IMR-90 (cell line): Measurements from ENCODE around the gene PHACTR2. TPM values are rescaled to one million over a fixed set of nuclear protein-coding genes. Genes with fewer than 3 reads are reported as not detected.

ENCODE experiments used
- ATAC-seq: fragments of 200-7000 bp; cut with Tn5 transposase; 2 replicates; pipeline ENCODE4 v1.9.1; 2020; ENCODE audit warnings: low read depth, mild to moderate bottlenecking, moderate library complexity
- BruUV-seq: library from RNA; stranded (reverse); fragments of 400-500 nt; replicated peaks from 2 replicates; lab custom pipeline; 2021; lab: Mats Ljungman, UMichigan
- CTCF ChIA-PET: fragments of 300-600 bp; formaldehyde crosslinking; extraction: SDS; loops from one replicate; lab custom pipeline; 2021; ENCODE audit warnings: antibody characterized with exemption; lab: Yijun Ruan, JAX
- POLR2A ChIA-PET: fragments of 300-600 bp; sonication (Branson Sonifier 250); formaldehyde crosslinking; loops from one replicate; lab custom pipeline; 2022; ENCODE audit warnings: antibody characterized with exemption; ENCODE audit not compliant: unreplicated experiment; lab: Charles Lee
- DNase-seq: peaks from one replicate; pipeline ENCODE4 v3.0.0; 2013
- H2AFZ ChIP-seq: replicated peaks from 2 replicates; pipeline ENCODE3; 2013; ENCODE audit warnings: low read length, mild to moderate bottlenecking; ENCODE audit not compliant: poor library complexity
- H2AK5ac ChIP-seq: 2 replicates; pipeline ENCODE4 v1.6.1; 2013; ENCODE audit warnings: low read depth, low read length, inconsistent platforms
- H2AK9ac ChIP-seq: replicated peaks from 2 replicates; pipeline ENCODE3; 2013; ENCODE audit warnings: mild to moderate bottlenecking, low read depth, low read length, moderate library complexity; ENCODE audit not compliant: poor library complexity
- H2BK120ac ChIP-seq: 2 replicates; pipeline ENCODE4 v1.6.1; 2013; ENCODE audit warnings: low read depth, low read length, inconsistent platforms
- H2BK15ac ChIP-seq: 3 replicates; pipeline ENCODE4 v1.6.1; 2013; ENCODE audit warnings: low read depth, low read length, inconsistent platforms
- H2BK20ac ChIP-seq: 2 replicates; pipeline ENCODE4 v1.6.1; 2013; ENCODE audit warnings: low read depth, mild to moderate bottlenecking, inconsistent platforms, low read length, moderate library complexity
- H2BK5ac ChIP-seq: 2 replicates; pipeline ENCODE4 v1.6.1; 2013; ENCODE audit warnings: mild to moderate bottlenecking, low read depth, low read length, inconsistent platforms; ENCODE audit not compliant: poor library complexity, severe bottlenecking
- H3K14ac ChIP-seq: replicated peaks from 2 replicates; pipeline ENCODE4 v1.6.1; 2013; ENCODE audit warnings: low read depth, low read length, inconsistent platforms
- H3K18ac ChIP-seq: 2 replicates; pipeline ENCODE4 v1.6.1; 2013; ENCODE audit warnings: low read depth, low read length, control low read depth
- H3K23ac ChIP-seq: 2 replicates; pipeline ENCODE4 v1.6.1; 2013; ENCODE audit warnings: low read depth, low read length, inconsistent platforms
- H3K27ac ChIP-seq: 2 replicates; pipeline ENCODE4 v1.5.1; 2013; ENCODE audit warnings: mild to moderate bottlenecking, control low read depth, low read length; ENCODE audit not compliant: insufficient read depth
- H3K27me3 ChIP-seq: 2 replicates; pipeline ENCODE4 v1.6.1; 2013; ENCODE audit warnings: low read length; ENCODE audit not compliant: control insufficient read depth, insufficient read depth
- H3K36me3 ChIP-seq: 2 replicates; pipeline ENCODE4 v1.6.1; 2013; ENCODE audit warnings: low read length, mixed read lengths; ENCODE audit not compliant: control insufficient read depth, insufficient read depth
- H3K4ac ChIP-seq: 2 replicates; pipeline ENCODE4 v1.6.1; 2013; ENCODE audit warnings: low read depth, low read length, inconsistent platforms
- H3K4me1 ChIP-seq: 2 replicates; pipeline ENCODE4 v1.6.1; 2013; ENCODE audit warnings: low read length, mixed read lengths; ENCODE audit not compliant: control insufficient read depth, insufficient read depth
- H3K4me2 ChIP-seq: 2 replicates; pipeline ENCODE4 v1.6.1; 2013; ENCODE audit warnings: low read depth, mild to moderate bottlenecking, control low read depth, low read length, moderate library complexity
- H3K4me3 ChIP-seq: 2 replicates; pipeline ENCODE4 v1.5.1; 2013; ENCODE audit warnings: low read depth, mild to moderate bottlenecking, control low read depth, low read length, moderate library complexity; ENCODE audit not compliant: insufficient read depth
- H3K56ac ChIP-seq: 2 replicates; pipeline ENCODE4 v1.6.1; 2013; ENCODE audit warnings: low read length, inconsistent platforms; ENCODE audit not compliant: insufficient read depth; ENCODE audit errors: extremely low read depth
- H3K79me1 ChIP-seq, 2 experiments: 2 replicates each; pipeline ENCODE4 v1.6.1; 2013; ENCODE audit warnings: low read length in 2 of 2, inconsistent platforms in 1 of 2, low read depth in 1 of 2
- H3K9ac ChIP-seq: 2 replicates; pipeline ENCODE4 v1.6.1; 2013; ENCODE audit warnings: low read depth, low read length, control low read depth
- H3K9me1 ChIP-seq: 2 replicates; pipeline ENCODE4 v1.6.1; 2013; ENCODE audit warnings: low read length, inconsistent platforms; ENCODE audit not compliant: insufficient read depth
- H3K9me3 ChIP-seq: 2 replicates; pipeline ENCODE4 v1.6.1; 2013; ENCODE audit warnings: low read length; ENCODE audit not compliant: control insufficient read depth, insufficient read depth
- H4K20me1 ChIP-seq: 2 replicates; pipeline ENCODE4 v1.6.1; 2013; ENCODE audit warnings: low read length, inconsistent platforms; ENCODE audit not compliant: insufficient read depth
- H4K5ac ChIP-seq: 2 replicates; pipeline ENCODE4 v1.6.1; 2013; ENCODE audit warnings: mild to moderate bottlenecking, low read depth, low read length, control low read depth
- H4K8ac ChIP-seq, 2 experiments: 2 replicates each; pipeline ENCODE4 v1.6.1; 2013; ENCODE audit warnings: low read depth in 2 of 2, low read length in 2 of 2, control low read depth in 1 of 2, inconsistent platforms in 1 of 2
- H4K91ac ChIP-seq: 2 replicates; pipeline ENCODE4 v1.6.1; 2013; ENCODE audit warnings: low read depth, low read length, inconsistent platforms; ENCODE audit not compliant: insufficient read depth
- ELK1 ChIP-seq: fragments of 150-350 bp; IDR thresholded peaks from 2 replicates; pipeline ENCODE4 v1.6.1; 2016; ENCODE audit warnings: low read depth, mild to moderate bottlenecking, low read length, moderate library complexity, borderline replicate concordance
- USF2 ChIP-seq: fragments of 150-350 bp; IDR thresholded peaks from 2 replicates; pipeline ENCODE4 v1.6.1; 2017; ENCODE audit warnings: mild to moderate bottlenecking, antibody characterized with exemption, low read length, low read depth
- WGBS, 2 experiments: methylation state at CpG; one replicate each; pipeline versions ENCODE4 v1.1.5 to v1.1.7; 2013; ENCODE audit warnings: missing lambda C conversion rate in 2 of 2; ENCODE audit not compliant: insufficient read length in 1 of 2; ENCODE audit errors: extremely low coverage in 2 of 2; 5-methylcytosine and 5-hydroxymethylcytosine counted together
- dilution Hi-C: fragments of 300-500 bp; cut with HindIII; formaldehyde crosslinking; loops from one replicate; pipeline ENCODE4 v1.14.3; 2018; ENCODE audit warnings: low sequenced_read_pairs; ENCODE audit not compliant: unreplicated experiment
- in situ Hi-C: fragments of 300-500 bp; cut with MboI; formaldehyde crosslinking; loops from 3 replicates; pipeline ENCODE4 v1.14.3; 2019; ENCODE audit warnings: low sequenced_read_pairs, inconsistent platforms, mixed read lengths
- intact Hi-C: fragments of 100-400 bp; cut with micrococcal nuclease; formaldehyde crosslinking; loops from 2 replicates; pipeline ENCODE4 v1.10.0; 2022
- polyA plus RNA-seq, 3 experiments: library from polyadenylated mRNA; depleted of rRNA; stranded (reverse); fragments of >200 nt; gene quantifications; 2 replicates each; pipeline ENCODE4 v1.2.3, GENCODE V29; 2012; ENCODE audit warnings: low replicate concordance in 1 of 3
- total RNA-seq: library from RNA; depleted of rRNA; stranded (reverse); fragments of >200 nt; gene quantifications from 2 replicates; pipeline ENCODE4 v1.2.3, GENCODE V29; 2012

Gene PHACTR2
- total and polyA plus RNA-seq, 2 of the 4 experiments (the other 2 are of a cell fraction) = 14.5 to 74.2 TPM

DNA sequence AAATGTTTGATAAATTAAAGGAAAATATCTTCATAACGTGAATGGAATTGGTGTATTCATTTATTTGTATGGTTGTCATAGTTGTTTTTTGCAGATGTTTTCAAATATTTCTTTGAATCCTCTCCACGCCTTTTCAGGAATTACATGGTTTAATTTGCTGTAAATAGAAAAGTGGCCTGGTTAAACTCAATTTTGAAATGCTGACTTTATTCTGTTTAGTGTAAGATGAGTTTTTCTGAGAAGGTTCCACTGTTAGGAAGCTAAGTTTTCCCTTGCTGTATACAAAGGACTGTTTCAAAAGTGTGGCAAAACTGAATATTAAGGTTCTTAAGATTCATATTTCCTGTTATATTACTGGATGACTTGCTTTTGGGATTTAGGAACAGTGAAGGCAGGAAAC is 186.0 kb downstream of the PHACTR2 start:
- in situ Hi-C loops = no loop called here
- Histone ChIP-seq H3K9me1 (peaks cover 4% of the 10 kb centered on the region; the same call in 1 of the 2 replicates), H3K56ac (no peak overlapping the region), H3K9ac (no peak overlapping the region), H4K8ac (no peak overlapping the region), H4K91ac (no peak overlapping the region), H2BK20ac (no peak overlapping the region), H2AK5ac (no peak overlapping the region), H3K79me1 (no peaks in the 10 kb centered on the region), H2AK9ac (no peak overlapping the region), H3K36me3 (peaks cover 21% of the 10 kb centered on the region), H3K18ac (no peak overlapping the region), H3K27ac (no peak overlapping the region), H2BK120ac (no peak overlapping the region), H3K14ac (no peak overlapping the region), H3K4me3 (no peak overlapping the region), H2AFZ (no peak overlapping the region), H4K5ac (no peak overlapping the region), H3K27me3 (no peaks in the 10 kb centered on the region), H3K4me2 (no peak overlapping the region), H2BK5ac (peak overlapping the region; percentile 54), H3K9me3 (no peaks in the 10 kb centered on the region), H3K4me1 (no peaks in the 10 kb centered on the region; the same call in 1 of the 2 replicates), H3K4ac (no peak overlapping the region), H4K20me1 (0 out of 2 replicates have a peak, but pooled peaks cover 2% of the 10 kb centered on the region), H3K23ac (no peak overlapping the region), H2BK15ac (no peak overlapping the region)
- no TSS peak for BruUV-seq
- TF ChIP-seq USF2 (no peak), ELK1 (no peak)
- ATAC-seq (no peak), DNase-seq (no peak)
- ChIA-PET POLR2A (no interaction called here), CTCF (interaction anchor here (0.6 to 1.2 kb wide), 2 partner anchors 20 to 167 kb away, joined by 3 read pairs; partner anchors contain the start of gene LTV1)
- dilution Hi-C loops = no loop called here
- 100% methylated on average over 1 of the region's 2 CpGs; no CpG with 5 or more reads in 1 of the 2 experiments for WGBS, 2 experiments
- intact Hi-C loops = no loop called here
